Measurements from ENCODE around the gene SMIM32.

SMIM32 gene

DNA sequence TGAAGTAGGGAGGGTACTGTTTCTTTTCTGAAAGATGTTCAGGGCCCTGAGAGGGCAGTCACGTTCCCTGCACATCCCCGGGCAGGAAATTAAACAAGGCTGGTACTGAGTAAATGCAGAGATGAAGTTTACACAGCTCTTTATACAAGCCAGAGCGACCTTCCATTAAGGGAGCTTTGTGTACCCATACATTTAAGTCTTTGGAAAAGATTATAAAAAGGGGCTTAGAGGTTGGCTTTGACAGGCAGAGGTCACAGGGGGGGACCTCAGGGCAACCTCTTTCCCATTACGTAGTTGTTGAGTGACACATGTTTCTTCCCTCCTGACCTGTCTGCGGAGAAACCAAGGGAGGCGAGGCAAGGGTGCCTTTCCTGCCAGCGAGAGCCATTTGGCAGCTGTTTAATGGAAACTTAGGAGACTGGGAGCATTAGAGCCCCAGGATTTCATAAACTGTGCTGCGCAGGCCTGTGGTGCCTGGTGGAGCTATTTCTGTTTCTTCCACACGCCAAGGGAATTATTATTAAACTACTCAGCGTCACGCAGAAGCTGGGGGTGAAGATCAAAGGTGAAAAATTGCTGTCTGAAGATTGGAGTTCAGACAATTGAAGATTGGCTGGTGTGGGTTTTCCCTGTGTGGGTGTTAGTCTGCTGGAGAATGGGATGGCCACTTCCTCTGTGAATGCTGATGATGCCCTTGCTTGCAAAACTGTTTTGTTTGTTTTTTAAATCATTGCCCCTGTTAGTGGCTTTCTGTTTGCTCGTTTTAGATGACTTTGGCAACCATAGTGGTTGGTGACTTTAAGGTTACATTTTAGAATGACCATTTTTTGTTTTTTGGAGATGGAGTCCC, 3.2 kb upstream of the SMIM32 start:
- no peak overlapping the region for H3K4me3 ChIP-seq (ENCODE audit: low read length)
- peak; percentile 16 for DNase-seq (ENCODE audit: low read depth)
- TF ChIP-seq, protein P1, sequence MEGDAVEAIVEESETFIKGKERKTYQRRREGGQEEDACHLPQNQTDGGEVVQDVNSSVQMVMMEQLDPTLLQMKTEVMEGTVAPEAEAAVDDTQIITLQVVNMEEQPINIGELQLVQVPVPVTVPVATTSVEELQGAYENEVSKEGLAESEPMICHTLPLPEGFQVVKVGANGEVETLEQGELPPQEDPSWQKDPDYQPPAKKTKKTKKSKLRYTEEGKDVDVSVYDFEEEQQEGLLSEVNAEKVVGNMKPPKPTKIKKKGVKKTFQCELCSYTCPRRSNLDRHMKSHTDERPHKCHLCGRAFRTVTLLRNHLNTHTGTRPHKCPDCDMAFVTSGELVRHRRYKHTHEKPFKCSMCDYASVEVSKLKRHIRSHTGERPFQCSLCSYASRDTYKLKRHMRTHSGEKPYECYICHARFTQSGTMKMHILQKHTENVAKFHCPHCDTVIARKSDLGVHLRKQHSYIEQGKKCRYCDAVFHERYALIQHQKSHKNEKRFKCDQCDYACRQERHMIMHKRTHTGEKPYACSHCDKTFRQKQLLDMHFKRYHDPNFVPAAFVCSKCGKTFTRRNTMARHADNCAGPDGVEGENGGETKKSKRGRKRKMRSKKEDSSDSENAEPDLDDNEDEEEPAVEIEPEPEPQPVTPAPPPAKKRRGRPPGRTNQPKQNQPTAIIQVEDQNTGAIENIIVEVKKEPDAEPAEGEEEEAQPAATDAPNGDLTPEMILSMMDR (conservative IDR thresholded peaks at IDR 0.05; ENCODE audit: low read depth, low read length): no peak

DNA sequence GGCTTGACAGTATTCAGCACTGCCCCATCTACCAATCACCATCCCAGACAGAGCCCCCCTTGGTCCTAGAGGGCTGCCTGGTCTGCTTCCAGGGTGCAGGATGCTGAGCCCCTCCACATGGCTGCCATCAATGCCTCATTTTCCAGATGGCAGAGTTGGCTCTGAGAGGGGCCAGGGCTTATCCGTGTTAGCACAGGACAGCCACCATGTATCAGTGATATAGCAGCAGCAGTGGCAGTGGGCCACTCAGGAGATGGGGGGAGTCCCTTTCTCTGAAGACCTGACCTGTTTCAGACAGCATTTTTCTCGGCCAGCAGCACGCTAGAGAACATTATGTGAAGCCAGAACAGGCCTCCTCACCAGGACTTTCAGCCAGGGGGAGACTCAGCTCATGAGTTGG, 1.6 kb upstream of the SMIM32 start:
- H3K4me3 ChIP-seq (ENCODE audit: low read length): no peak overlapping the region
- DNase-seq (ENCODE audit: low read depth): no peak
- TF ChIP-seq, protein P1 (conservative IDR thresholded peaks at IDR 0.05; ENCODE audit: low read depth, low read length): no peak

DNA sequence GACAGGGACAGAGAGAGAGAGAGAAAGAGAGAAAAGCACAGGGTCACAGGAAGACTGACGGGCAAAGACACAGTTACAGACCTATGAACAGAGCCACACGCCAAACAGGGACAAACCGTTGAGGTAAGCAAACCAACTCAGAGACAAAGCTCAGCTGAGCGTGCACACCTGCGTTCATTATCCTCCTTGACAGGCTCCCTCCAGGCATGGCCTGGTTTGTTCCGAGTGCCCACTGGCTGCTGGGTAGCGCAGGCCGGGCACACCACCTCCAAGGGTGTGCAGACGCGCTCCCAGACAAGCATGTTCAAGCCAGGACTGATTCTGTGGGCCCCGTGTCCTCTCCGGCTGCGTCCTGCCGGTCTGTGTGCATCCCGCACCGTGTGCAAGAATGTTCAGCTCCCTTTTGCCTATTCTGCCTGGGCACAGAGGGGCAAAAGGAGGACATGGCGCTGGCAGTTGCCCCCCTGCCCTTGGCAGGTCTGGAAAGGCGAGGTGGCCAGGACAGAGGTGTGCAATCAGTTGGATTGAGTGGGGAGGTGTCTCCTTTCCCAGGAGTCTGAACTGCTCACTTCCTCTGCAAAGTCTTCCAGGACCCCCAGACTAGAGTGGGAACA, 467 bp upstream of the SMIM32 start:
- peak overlapping the region; percentile 20 for H3K4me3 ChIP-seq (ENCODE audit: low read length)

DNA sequence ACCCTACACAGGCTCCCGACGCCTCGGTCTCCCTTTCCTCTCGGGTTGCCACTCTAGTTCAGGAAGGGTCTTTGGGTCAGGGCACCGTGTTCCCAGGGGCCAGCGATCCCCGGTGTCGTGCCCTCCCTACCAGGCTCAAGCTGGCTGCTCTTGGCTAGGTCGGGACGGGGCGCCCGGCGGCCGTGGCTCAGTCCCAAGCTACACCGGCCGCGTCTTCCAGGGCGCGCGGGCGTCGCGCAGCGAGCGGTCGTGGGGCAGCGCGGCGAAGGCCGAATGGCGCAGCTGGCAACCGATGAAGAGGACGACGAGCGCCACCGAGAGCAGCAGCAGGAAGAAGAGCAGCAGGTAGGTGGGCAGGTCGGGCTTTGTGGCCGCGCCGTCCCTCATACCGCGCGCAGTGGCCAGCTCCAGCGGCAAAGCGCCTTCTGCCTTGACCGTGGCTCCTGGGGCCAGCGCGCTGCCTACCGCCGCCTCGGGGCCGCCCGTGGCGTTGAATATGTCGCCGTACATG, 892 bp downstream of the SMIM32 start:
- DNase-seq (ENCODE audit: low read depth): no peak
- peak overlapping the region; percentile 40 for H3K4me3 ChIP-seq (ENCODE audit: low read length)

More for the DNA sequence above, 467 bp upstream of the SMIM32 start:
- TF ChIP-seq, protein P1 (conservative IDR thresholded peaks at IDR 0.05; ENCODE audit: low read depth, low read length): no peak
- DNase-seq (ENCODE audit: low read depth): no peak

GRCh38 chr5:136191304-136192014, 1.5 kb downstream of the SMIM32 start:
- peak overlapping the region; percentile 40 for H3K4me3 ChIP-seq (ENCODE audit: low read length)
- no peak for DNase-seq (ENCODE audit: low read depth)
- TF ChIP-seq, protein P1 (conservative IDR thresholded peaks at IDR 0.05; ENCODE audit: low read depth, low read length): no peak

More for the DNA sequence above, 892 bp downstream of the SMIM32 start:
- TF ChIP-seq, protein P1 (conservative IDR thresholded peaks at IDR 0.05; ENCODE audit: low read depth, low read length): no peak

GRCh38 chr5:136190904-136191303, 2.1 kb downstream of the SMIM32 start:
- no peak for DNase-seq (ENCODE audit: low read depth)
- TF ChIP-seq, protein P1 (conservative IDR thresholded peaks at IDR 0.05; ENCODE audit: low read depth, low read length): no peak
- H3K4me3 ChIP-seq (ENCODE audit: low read length): no peak overlapping the region
